ENCODE results near the gene LRP1.

LRP1 gene

DNA sequence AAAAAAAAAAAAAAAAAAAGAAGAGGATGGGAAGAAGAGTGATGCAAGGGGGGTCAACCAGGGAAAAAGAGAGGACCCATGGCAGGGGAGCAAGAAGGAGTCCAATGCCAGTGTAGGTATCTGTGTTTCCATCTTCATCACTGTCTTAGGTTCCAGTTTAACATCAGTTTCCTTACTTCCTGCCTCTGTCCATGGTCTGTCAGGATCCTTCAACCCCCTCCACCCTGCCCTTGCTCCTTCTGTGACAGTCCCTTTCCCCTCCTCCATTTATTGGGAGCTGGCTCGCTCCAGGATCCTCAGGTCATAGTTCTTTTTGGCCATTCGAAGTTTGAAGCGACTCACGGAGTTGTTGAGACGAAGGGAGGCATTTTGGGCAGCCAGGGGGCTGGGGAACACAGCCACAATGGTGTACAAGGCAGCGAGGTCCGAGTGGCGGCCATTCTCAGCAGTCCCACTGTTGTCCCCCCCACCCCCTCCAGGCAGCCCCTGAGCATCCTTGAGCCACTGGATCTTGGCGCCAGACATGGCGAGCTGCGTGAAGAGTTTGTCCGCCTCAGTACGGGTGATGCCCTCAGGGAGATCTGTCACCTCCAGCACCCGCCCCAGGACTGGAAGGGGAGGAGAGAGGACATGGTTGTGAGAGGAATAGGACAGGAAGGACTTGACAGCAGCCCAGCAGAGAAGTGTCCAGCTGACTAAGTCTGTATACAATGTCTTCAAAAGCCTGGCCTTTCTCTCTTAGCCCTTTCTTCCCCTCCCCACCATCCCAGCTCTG lies 126.4 kb downstream of the LRP1 start:
- in situ Hi-C loops (cut with MboI; ENCODE audit: low pct_unique_long_range_greater_than_20kb, low sequenced_read_pairs, unreplicated experiment): no loop called here
- TF ChIP-seq, protein P1, sequence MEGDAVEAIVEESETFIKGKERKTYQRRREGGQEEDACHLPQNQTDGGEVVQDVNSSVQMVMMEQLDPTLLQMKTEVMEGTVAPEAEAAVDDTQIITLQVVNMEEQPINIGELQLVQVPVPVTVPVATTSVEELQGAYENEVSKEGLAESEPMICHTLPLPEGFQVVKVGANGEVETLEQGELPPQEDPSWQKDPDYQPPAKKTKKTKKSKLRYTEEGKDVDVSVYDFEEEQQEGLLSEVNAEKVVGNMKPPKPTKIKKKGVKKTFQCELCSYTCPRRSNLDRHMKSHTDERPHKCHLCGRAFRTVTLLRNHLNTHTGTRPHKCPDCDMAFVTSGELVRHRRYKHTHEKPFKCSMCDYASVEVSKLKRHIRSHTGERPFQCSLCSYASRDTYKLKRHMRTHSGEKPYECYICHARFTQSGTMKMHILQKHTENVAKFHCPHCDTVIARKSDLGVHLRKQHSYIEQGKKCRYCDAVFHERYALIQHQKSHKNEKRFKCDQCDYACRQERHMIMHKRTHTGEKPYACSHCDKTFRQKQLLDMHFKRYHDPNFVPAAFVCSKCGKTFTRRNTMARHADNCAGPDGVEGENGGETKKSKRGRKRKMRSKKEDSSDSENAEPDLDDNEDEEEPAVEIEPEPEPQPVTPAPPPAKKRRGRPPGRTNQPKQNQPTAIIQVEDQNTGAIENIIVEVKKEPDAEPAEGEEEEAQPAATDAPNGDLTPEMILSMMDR (IDR thresholded peaks at IDR 0.05; ENCODE audit: extremely low read depth, insufficient read depth, missing control alignments): no peak

DNA sequence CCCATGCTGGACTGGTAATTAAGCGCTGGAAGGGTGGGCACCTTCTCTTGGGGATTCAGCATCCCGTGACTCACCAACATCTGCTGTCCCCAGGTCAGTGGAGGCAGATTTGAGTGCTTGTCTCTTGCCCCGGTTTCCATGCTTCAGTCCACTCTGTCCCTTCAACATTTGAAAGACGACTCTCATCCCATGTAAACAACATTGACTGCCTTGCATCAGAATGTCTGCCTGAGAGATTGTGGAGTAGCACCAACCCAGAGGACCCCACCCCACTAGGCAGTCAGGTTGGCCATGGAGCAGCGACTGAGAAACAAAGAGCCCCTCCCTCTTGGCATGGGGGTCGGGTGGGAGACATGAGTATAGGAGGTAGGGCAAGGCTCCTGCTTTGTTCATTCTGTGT lies 127.6 kb downstream of the LRP1 start:
- TF ChIP-seq, protein P1 (IDR thresholded peaks at IDR 0.05; ENCODE audit: extremely low read depth, insufficient read depth, missing control alignments): no peak
- in situ Hi-C loops (cut with MboI; ENCODE audit: low pct_unique_long_range_greater_than_20kb, low sequenced_read_pairs, unreplicated experiment): no loop called here

More for the DNA sequence above, 126.4 kb downstream of the LRP1 start:
- no peak for DNase-seq (ENCODE audit: low spot score)

DNA sequence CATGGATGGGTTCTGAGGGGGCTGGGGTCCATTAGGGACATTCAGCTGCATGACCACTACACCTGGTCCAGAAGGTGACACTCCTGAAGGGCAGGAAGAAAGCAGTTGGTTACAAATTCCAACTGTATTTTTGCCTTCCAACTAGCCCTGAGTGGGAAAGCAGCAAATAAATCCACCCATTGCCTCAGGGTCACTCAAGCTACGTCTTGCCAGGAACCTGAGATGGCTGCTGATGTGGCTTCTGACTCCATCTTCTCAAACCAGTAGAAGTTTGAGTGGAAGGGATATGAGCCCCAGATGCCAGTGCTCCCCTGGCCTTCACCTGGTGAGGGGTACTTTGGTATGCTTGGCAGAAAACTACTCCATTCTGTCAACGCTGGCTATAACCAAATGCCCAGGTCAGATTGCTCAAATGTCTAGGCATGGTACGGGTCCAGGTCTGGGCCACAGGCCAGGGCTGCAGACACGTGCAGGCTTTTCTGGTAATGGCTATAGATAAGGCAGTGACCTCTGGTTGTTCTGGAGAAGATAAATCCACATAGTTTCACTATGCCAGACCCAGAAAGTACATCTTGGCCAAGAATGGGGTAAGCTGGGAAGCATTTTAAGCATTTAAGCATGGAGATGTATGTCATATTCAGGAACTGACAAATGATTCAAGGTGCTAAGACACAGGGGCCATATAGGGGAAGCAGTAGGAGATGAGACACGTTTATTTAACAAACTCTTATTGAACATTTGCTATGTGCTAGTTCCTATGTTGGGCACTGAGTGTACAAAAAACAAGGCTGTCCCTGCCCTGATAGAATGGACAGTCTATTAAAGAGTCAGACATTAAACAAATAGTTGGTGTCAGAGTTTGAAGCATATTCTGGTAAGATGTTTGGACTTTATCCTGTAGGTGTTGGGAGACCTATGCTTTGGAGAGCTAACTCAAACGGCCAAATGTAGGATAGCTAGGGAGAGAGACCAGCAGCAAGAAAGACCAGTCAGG lies 131.0 kb downstream of the LRP1 start:
- in situ Hi-C loops (cut with MboI; ENCODE audit: low pct_unique_long_range_greater_than_20kb, low sequenced_read_pairs, unreplicated experiment): no loop called here
- no peak for DNase-seq (ENCODE audit: low spot score)
- TF ChIP-seq, protein P1 (IDR thresholded peaks at IDR 0.05; ENCODE audit: extremely low read depth, insufficient read depth, missing control alignments): no peak

More for the DNA sequence above, 127.6 kb downstream of the LRP1 start:
- no peak for DNase-seq (ENCODE audit: low spot score)

DNA sequence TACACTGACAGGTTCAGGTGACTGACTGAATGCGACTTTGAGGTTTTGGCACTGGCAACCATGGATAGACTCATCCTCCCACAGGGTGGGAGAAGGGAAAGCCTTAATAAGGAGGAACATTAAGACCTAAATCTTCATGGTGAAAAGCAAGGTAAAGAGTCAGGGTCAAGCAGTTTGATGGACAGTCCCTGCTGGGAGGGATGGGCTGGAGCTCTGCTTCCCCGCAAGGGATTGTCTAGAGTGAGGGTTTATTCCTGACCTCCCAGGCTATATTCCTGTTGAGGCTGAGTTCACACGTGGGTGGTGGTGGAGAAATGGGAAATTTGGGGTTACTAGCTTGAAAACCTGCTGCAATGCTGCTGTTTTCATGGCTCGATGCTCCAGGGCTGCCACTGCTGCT lies 132.1 kb downstream of the LRP1 start:
- DNase-seq (ENCODE audit: low spot score): no peak
- TF ChIP-seq, protein P1 (IDR thresholded peaks at IDR 0.05; ENCODE audit: extremely low read depth, insufficient read depth, missing control alignments): no peak
- in situ Hi-C loops (cut with MboI; ENCODE audit: low pct_unique_long_range_greater_than_20kb, low sequenced_read_pairs, unreplicated experiment): loop anchor here (10.0 kb wide), 1 partner anchor 194 kb away; the partner anchor contains the start of genes GLI1 and INHBE

DNA sequence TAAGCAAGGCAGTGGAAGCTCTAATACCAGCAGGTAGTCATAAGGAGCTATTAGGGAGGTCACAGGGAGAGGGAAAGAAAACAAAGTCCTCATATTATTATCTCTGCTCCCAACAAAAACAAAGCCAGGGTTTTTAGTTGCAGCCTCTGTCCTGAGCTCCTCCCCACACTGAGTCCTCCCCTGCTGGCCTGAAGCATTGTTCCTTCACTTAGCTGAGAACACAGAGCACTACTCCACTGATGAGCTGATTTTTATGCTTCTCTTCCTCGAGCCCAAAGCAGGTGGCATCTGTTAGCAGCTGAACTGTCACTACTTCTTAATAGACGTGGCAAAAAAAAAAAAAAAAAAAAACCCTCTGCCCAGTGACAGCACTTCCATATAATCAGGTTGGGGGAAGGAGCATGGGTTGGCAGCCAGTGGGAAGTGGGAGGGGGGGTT lies 133.2 kb downstream of the LRP1 start:
- TF ChIP-seq, protein P1 (IDR thresholded peaks at IDR 0.05; ENCODE audit: extremely low read depth, insufficient read depth, missing control alignments): no peak
- DNase-seq (ENCODE audit: low spot score): no peak
- in situ Hi-C loops (cut with MboI; ENCODE audit: low pct_unique_long_range_greater_than_20kb, low sequenced_read_pairs, unreplicated experiment): loop anchor here (10.0 kb wide), 1 partner anchor 193 kb away; the partner anchor contains the start of genes GLI1 and INHBE

DNA sequence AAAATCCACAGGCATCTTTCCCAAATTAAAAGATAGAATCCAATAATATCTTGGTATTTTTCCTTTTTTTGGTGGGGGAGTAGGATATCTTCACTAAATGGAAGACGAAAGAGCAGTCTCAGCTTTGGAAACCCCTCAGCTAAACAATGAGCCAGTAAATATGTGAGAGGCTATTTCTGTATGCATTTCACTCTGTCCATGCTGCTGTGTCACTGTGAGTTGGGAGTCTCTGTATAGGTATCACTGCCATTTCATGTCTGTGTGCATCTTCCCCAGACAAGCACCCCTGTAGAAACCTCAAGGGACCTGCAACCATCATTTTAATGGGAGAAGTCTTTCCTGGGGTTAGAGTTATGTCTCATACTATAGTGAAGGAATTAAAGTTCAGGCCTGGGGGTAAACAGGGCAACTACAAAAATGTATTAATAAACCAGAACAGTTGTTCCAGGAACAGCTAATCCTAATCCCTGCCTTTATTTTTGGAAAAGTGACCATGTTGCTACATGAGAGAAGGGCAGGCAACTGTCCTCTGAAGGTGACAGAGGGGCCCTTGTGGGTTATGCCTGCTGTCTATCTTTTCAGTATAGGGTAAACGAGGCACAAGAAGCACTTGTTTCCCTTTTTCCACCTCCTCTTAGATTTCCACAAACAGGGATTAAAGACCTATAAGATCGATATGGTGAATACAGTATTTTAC lies 134.0 kb downstream of the LRP1 start:
- in situ Hi-C loops (cut with MboI; ENCODE audit: low pct_unique_long_range_greater_than_20kb, low sequenced_read_pairs, unreplicated experiment): loop anchor here (10.0 kb wide), 1 partner anchor 193 kb away; the partner anchor contains the start of genes GLI1 and INHBE
- DNase-seq (ENCODE audit: low spot score): no peak

More for the DNA sequence above, 134.0 kb downstream of the LRP1 start:
- TF ChIP-seq, protein P1 (IDR thresholded peaks at IDR 0.05; ENCODE audit: extremely low read depth, insufficient read depth, missing control alignments): no peak

Measured in GM13977 (cell line).